Ishikawa (cell line): ENCODE measurements around the gene KCNG2.

Experiments used
- MAX ChIP-seq: IDR thresholded peaks from 2 replicates; pipeline ENCODE4 v1.6.1; 2012
- RAD21 ChIP-seq: IDR thresholded peaks from 2 replicates; pipeline ENCODE4 v1.6.1; 2012; ENCODE audit warnings: low read depth
- TCF12 ChIP-seq: IDR thresholded peaks from 2 replicates; pipeline ENCODE4 v1.6.1; 2012; ENCODE audit warnings: low read depth
- YY1 ChIP-seq: IDR thresholded peaks from 2 replicates; pipeline ENCODE4 v1.6.1; 2012; ENCODE audit warnings: low read depth

DNA sequence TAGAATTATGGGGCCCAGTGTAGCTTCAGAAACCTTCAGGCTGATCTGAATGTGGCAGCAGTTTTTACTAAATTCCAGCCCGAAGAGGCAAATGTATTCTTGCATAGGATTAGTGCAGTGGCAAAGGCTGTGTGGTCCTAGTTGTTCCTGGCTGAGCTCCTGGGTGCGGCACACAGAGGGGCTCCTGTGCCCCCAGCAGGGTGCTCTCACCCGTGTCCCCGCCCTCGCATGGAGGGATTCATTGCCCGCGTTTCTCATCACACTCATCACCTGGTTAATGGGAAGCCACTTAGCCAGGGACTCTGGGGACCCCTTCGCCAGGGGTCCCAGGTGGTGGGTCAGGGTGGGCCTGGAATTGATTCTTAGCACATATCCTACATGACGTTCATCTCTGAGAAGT is 3.9 kb downstream of the KCNG2 start:
- TF ChIP-seq RAD21 (no peak), MAX (no peak), YY1 (no peak), TCF12 (no peak)
